ENCODE data around the gene SNN.

The SNN gene

DNA sequence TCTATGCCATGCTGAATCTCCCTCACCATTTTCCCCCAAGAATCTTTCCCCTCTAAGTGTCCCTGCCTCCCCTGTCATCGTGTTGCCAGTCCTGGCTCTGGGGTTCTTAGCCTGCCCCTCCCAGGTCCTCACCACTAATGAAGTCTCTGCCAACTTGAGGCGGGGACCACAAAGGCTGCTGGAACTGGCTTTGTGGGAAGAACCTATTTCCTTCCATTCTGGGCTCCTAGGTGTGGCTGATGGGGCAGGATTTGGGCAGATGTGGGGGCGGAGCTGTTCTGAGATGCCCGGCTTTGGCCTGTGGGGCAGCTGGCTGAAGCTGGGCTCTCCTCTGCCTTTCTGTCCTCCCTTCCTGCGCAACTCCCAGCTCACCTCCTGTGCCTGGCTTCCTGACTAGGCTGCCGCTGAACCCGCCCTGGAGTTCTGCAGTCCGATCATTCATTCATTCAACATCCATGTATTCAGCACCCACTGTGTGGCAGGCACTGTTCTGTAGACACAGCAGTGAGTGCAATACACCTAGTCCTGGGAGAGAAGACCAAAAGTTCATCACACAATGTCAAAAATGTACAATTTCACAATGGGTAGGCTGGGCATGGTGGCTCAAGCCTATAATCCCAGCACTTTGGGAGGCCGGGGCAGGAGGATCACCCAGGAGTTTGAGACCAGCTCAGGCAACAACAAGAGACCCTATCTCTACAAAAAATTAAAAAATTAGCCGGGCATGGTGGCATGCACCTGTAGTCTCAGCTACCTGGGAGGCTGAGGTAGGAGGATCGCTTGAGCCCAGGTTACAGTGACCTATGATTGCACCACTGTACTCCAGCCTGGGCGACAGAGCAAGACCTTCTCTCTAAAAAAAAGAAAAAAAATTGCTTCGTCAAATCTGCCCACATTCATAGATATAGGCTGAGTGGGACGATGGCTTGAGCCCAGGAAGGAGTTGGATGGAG lies 1.9 kb upstream of the SNN start:
- DNase-seq (ENCODE audit: insufficient read length, low spot score), result no peak
- no peak for FAIRE-seq

DNA sequence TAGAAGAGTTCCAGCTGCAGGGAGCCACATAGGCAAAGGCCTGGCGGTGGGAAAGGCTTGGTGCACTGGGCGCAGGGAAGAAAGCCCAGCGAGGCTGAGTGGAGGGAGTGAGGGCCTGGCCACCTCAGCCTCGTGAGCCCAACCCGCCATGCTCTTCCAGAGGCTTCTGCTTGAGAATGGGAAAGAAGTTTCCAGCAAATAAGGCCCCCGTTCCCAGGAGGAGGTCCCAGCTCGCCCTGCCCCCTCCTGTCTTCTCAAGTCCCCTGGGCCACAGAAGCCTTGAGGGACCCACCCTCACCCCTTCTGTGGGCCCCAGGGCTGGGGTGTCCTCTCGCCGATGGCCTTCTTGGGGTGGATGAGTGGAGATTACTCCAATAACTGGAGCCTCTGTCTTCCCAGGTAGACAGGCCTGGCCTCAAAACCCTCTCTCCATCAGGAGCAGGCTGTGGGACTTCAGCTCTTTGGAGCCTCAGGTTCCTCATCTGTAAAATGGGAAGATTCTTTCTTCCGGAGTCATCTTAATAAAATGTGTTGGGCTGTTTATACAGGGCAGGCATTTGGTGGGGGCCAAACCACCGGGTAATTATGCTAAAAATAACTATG lies 933 bp upstream of the SNN start:
- FAIRE-seq (no peak), DNase-seq (ENCODE audit: insufficient read length, low spot score) (no peak)

DNA sequence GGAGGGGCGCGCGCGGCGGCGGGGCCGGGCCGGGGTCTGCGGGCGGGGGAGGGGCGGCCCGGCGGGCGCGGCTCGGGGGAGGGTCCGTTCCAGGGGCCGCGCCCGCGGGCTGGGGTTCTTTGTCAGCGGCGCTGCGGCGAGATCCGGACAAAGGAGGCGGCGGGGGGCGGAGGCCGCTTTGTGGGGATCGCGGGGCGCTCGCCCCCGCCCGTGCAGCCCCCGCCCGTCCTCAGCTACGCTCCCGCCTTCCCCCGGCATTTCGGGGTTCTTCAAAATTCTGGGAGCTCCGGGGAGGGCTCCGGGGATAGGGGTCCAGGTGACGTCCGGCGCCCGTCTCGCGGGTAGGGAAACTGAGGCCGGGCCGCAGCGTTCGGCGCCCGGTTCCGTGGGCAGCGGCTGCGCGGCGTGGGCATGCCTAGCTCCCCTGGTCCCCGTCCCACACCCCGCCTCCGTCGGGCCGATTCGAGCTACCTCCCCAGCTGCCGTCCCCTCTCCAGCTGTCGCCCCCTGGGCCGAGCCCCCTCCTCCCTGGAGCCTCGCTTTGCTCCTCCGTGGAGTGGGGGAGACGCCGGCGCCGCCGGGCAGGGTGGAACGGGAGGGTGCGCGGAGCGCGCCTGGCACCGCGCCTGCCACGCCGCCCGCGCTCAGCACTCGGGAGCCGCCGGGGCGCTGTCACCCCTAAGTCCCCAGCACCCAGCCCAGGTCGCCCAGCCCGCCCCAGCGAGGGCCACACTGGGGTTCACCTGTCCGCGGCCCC lies 546 bp downstream of the SNN start:
- DNase-seq (ENCODE audit: insufficient read length, low spot score) (no peak), FAIRE-seq (no peak)

DNA sequence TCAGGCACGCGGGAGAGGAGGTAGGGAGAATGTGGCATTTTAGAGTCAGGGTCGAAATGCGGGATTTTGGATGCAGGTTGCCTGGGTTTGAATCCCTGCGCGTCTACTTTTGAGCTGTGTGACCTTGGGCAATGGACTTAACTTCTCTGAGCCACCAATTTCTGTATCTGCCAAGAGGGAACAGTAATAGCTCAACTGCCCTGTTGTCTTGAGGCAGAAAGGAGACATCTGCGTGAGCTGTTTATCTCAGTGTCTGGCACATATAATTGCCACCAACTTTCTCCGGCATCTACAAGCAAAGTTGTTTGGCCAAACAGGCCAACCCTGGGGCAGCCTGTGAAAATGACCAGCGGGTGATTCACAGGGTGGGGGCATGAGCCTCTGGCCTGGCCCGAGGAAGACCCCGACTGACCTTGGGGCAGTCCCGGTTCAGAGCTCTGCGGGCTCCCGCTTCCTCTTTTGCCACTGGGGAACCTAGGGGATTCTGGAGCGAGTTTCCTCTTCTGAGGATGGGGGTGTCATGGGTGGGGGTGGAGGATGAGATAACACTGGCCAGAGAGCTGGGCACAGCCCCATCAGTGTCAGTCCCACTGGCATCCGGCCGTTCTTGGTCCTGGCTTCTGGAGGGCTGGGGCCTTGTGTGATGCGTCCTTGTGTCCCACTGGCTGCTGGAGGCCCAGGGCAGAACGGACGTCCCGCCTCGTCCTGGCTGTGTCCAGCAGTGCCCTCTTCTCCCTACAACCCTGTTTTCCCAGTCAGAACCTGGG lies 1.3 kb downstream of the SNN start:
- DNase-seq (ENCODE audit: insufficient read length, low spot score), result no peak
- no peak for FAIRE-seq

DNA sequence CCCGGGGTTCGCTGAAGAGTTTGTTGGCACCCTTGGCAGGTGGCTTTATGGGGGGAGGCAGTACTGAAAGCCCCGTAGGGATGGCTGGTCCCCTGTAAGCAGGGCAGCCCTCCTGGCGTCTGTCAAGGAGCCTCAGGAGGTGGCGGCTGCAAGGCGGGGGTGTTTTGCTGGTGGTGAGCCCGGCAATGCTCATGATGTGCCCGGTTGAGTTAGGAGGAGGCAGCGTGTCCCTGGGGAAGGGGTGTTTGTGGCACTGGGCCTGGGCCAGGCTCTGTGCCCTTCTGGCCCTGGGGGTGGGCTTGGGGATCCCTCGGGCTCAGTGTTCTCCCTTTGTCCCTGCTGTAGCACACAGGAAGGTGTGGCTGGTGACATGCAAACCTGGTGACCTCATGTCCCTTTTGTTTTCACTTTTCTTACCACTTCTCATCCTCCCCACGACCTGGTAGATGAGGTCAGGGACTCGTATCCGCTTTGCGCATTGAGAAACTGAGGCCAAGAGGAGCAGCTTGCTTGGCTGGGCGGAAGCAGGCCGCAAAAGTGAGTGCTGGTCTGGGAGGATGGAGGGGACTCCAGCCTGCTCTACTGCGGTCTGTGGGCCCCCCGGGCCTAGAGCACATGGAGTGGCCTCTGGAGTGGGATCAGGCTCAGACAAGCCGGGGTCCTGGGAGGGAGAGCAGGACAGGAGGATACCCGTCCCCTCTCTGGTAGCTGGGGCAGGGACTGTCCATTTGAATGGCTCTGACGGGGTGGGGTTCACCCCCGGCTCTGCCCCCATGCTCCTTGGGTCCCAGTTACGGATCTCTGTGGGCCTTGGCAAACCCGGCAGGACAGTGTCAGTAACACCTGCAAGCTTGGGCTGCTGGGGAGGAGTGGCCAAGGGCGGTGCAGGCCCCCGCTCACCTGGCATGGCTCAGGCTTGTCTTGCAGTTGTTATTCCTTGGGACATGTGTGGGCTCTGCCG lies 2.2 kb downstream of the SNN start:
- no peak for FAIRE-seq
- no peak for DNase-seq (ENCODE audit: insufficient read length, low spot score)

DNA sequence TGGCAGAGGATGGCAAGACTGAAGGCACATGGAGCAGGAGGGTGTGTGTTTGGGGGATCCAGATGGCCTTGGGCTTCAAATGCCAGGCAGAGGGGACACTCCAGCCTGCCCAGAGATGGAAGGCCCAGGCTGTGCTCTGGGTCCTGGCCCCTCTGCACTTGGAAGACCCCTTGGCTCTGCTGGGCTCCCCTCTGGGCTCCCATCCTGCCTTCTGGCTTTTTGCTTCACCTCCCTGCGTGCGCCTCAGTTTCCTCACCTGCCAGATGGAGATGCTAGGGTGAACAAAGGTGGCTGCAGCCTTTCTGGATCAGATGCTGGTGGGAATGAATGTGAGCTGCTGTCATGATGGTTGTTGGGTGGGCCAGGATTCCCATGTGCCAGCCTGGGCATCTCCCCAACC lies 3.0 kb downstream of the SNN start:
- no peak for DNase-seq (ENCODE audit: insufficient read length, low spot score)
- no peak for FAIRE-seq

DNA sequence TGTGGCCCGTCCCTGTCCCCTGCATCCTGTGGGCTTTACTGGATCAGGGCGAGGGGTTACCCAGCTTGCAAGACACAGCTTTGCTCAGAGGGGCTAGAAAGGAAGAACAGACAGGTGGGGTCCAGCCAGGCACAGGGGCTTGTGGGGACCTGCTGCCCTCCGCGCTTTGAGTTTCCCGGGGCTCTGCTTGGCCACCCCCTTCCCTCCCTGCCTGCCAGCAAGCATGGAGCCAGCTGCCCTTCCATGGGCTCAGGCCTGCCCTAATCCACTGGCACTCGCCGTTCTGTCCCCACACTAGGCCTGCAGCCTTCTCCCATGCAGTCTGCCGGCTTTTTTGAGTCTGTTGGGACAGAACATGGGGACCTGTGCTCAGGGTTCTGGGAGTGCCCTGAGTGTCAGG lies 3.4 kb downstream of the SNN start:
- DNase-seq (ENCODE audit: insufficient read length, low spot score) (no peak), FAIRE-seq (no peak)

DNA sequence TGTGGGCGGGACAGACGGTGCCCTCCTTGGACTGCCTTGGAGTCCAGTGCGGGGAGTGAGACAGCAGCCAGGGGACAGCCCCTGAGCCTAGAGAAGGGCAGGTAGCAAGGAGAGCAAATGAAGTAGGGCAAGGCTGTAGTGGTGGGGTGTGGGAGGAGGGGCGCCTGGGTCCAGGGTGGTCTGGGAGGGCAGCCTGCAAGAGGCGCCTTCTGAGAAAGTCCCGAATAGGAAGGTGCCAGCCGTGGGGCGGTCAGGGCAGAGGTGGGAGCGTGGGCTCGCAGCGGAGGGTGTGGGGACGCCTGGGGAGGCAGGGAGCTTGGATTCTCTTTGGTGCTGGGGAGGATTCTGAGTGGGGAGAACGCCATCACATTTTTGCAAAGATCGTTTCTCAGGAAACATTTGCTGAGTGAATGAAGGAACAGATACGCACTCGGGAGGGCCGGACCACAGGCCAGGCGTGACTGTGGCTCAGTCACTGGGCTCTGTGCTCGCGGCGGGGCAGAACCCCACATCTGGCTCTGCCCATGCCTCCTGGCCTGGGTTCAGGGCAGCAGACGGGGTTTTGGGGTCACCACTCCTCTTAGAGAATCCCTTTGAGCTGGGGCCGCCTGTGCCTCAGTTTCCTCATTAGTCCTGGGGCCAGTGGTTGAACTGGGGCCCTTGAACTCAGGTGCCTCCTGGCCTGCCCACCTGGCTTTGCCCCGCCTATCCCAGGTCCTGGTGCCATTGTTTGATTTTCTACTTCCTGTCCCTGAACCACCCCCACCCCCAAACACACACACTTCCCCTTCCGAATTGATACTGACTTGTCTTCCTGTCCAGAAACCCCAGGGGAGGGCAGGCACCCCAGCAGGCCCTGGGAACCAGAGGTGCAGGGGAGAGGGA lies 4.2 kb downstream of the SNN start:
- FAIRE-seq (no peak), DNase-seq (ENCODE audit: insufficient read length, low spot score) (no peak)

DNA sequence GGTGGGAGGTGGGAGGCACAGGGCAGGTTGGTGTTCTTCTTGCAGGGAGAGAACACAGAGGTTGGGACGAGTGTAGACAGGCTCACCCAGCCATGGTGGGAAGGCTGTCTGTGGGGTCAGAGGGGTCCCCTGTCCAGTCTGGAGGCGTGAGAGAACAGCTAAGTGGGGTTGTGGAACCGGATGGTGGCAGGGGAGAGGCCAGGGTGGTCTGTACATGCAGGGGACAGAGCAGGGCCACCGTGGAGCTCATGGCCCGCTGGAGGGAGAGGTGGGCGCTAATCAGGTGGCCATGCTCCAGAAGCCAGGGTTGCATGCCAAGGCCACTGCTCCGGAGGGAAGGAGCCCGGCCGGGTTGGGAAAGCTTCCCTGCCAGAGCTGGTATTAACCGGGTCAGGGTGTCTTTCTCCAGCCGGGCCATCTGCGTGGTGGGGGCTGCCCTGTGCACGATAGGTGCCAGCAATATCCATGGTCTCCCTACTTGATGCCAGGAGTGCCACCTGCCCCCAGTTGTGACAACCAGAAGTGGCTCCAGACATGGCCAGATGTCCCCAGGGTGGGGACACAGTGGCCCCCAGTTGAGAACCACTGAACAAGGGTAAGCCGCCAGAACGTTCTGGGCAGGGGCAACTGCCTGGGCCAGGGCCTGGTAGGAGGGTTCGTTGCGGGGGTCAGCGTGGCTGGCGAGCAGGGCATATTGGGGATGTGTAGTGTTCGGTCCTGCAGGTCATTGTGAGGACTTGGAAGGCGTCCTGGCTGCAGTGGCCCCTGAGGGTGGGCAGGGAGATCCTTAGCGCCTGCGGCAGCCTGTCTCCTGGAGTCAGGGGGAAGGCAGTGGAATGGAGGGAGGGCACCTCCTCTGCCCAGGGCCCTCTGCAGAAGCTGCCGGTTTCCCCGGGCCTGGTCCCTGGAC lies 5.1 kb downstream of the SNN start:
- no peak for FAIRE-seq

DNA sequence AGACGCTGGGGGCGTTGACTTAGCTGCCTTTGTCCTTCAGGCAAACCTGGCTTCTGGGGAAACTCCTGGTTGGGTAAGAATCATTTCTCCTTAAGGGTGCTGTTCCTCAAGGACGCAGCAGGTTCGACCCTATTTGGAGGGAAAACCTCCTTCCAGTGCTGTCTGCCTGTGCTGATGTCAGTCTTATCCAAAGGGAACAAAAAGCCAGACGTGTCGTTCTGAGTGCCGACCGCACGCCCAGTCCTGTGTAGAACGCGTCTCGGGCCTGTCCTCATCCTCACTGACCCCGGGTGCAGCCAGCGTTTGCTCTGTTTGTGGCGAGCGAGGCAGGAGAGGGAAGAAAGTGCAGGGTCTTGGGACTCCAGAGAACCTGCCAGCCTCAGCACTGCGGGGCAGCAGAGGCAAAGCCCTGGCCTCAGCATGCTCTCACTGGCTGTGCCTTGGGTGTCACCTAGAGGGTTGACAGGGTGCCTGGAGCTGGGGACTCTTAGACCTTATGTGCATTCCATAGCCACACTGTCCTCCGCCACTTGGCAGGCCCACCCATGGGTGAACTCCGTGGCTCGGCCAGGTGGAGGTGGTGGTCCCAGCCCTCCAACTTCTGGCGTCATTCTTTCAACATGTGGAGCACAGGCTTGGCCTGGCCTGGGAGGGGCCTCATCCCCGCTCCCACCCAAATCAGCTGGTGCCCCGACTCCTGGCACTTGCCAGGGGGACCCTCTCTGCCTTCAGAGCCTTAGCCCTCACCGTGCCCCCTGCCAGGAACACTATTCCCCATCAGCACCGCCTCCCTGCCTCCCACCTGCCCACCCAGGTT lies 6.0 kb downstream of the SNN start:
- FAIRE-seq (no peak), DNase-seq (ENCODE audit: insufficient read length, low spot score) (no peak)

More for the DNA sequence above, 5.1 kb downstream of the SNN start:
- no peak for DNase-seq (ENCODE audit: insufficient read length, low spot score)

DNA sequence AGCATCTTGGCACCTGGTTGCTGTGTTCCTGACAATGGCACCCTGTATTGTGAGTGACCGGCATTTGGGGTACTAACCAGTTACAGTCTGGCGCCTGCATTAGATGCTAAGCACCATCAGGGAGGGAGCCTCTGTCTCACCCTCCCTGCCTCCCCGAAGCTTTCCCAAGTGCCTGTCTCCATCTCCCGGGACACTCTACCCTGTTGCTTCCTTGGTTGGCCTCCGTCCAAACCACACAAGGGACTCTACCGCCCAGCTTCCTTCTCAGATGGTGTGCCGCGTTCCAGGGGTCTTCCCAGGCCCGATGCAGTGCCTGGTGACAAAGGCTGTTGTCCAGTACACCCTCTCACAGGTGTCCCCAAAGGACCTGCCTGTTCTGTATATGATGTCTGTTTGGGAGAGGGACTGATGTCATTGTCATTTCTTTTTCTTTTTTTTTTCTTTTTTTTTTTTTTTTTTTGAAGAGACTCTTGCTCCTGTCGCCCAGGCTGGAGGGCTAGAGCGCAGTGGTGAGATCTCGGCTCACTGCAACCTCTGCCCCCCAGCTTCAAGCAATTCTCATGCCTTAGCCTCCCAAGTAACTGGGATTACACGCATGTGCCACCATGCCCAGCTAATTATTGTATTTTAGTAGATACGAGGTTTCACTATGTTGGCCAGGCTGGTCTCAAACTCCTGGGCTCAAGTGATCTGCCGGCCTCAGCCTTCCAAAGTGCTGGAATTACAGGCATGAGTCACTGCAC lies 6.7 kb downstream of the SNN start:
- FAIRE-seq, result no peak
- DNase-seq (ENCODE audit: insufficient read length, low spot score), result no peak

DNA sequence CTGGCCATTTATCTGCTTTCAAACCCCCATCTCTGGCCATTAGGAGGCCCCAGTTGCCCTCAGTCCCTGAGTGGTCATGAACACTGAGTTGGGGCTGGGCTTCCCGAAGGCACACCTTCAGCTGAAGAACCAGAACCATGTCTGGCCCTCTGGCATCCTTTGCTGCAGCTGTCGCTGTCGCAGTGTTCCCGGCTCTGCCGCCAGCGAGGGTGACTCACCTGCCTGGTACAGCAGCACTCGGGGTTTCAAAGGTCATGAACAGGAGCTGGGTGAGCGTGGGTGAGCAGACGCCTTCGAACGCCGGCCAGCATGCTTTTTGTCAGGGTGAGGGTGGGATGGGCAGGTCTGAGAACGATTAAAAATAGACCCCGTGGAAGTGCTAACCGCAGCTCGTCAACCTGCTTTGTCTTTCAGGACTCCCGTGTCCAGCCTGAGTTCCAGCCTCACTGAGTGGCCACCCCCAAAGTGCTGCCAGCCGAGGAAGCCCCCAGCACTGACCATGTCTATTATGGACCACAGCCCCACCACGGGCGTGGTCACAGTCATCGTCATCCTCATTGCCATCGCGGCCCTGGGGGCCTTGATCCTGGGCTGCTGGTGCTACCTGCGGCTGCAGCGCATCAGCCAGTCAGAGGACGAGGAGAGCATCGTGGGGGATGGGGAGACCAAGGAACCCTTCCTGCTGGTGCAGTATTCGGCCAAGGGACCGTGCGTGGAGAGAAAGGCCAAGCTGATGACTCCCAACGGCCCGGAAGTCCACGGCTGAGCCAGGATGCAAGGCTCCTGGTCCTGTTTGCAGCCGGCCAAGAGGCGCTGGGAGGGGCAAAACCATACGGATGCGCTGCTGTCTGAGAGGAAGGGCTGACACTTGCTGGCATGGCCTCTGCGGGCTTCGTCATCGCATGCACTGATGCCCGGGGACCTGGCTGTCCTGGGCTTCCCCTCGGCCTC lies 7.6 kb downstream of the SNN start:
- DNase-seq (ENCODE audit: insufficient read length, low spot score) (no peak), FAIRE-seq (no peak)

DNA sequence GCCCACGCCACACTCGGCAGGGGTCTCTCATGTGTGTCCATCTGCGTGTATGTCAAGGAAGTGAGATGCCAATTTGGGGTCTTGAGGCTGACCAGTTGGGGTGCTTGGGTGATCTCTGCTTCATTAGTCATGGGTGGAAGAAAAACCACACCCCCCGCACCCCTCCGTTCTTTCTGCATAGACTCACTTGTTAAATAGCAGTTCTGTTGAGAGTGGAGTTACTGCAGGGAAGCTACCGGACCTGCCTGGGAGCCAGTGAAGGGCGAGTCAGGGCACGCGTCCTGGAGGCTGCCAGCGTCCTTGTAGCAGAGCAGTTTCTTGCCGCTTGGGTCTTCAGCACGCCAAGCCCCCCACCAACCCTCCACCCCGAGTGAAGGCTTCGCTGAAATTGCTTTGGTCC lies 8.5 kb downstream of the SNN start:
- DNase-seq (ENCODE audit: insufficient read length, low spot score), result no peak
- FAIRE-seq, result no peak

DNA sequence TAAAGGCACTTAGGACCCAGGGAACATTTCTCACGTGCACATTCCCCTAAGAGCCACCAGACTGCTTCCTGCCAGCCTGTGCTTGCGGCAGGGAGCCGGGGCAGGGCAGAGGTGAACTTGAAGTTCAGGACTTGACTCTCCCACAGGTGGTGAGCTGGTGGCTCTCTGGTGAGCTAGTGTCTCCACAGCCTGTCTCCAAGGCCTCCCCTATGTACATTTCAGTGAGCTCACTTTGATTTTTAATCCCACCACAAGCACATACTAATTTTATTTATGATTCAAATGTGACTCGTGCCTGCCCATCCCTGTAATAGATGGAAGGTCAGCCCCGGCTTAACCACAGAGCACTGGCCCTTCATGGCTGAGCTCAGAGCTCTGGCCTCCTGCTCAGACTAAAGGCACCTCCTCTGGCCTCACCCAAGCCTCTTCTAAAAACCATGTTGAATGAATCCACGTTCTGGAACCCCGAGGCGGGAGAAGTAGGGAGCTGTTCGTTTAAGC lies 9.2 kb downstream of the SNN start:
- FAIRE-seq (no peak), DNase-seq (ENCODE audit: insufficient read length, low spot score) (no peak)

Measured in HTR-8/SVneo (cell line).